OCI-M2 (cell line): Measurements from ENCODE around the gene ZNRF1.
"Not testable (repeated sequence)": the region's sequence is repeated elsewhere in the genome, so short reads cannot be mapped to it uniquely, and the experiment has no call there.

Source experiments
- DNase-seq: peaks from one replicate; lab custom pipeline; 2025; ENCODE audit not compliant: unreplicated experiment; lab: John Stamatoyannopoulos, UW

The ZNRF1 gene

GRCh38 chr16:75074920-75075687, 76.3 kb downstream of the ZNRF1 start:
- DNase-seq = no peak

GRCh38 chr16:75075688-75076268, 77.0 kb downstream of the ZNRF1 start:
- DNase-seq = no peak

GRCh38 chr16:75078886-75079285, 80.1 kb downstream of the ZNRF1 start:
- DNase-seq = no peak

DNA sequence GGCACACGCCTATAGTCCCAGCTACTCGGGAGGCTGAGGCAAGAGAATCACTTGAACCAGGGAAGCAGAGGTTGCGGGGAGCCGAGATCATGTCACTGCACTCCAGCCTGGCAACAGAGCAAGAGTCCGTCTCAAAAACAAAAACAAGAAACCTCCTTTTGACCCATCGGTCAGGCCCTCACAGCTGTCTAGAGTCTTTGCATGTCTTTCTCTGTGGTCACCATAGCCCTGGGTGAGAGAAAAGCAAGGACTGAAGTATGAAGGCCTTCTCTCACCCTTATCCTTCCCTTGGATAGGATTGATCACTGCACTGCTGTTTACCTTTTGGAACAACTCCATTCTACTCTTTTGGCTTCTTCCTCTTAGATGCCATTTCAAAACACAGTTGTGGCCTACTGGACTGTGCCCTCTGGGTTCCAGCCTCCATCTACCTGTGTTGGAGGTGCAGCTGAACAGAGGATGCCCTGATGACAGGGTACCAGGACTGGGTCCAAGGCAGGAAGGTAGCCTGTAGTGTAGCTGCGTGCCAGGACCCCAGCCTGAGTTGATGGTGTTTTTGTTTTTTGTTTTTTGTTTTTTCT, 80.6 kb downstream of the ZNRF1 start:
- DNase-seq = no peak

DNA sequence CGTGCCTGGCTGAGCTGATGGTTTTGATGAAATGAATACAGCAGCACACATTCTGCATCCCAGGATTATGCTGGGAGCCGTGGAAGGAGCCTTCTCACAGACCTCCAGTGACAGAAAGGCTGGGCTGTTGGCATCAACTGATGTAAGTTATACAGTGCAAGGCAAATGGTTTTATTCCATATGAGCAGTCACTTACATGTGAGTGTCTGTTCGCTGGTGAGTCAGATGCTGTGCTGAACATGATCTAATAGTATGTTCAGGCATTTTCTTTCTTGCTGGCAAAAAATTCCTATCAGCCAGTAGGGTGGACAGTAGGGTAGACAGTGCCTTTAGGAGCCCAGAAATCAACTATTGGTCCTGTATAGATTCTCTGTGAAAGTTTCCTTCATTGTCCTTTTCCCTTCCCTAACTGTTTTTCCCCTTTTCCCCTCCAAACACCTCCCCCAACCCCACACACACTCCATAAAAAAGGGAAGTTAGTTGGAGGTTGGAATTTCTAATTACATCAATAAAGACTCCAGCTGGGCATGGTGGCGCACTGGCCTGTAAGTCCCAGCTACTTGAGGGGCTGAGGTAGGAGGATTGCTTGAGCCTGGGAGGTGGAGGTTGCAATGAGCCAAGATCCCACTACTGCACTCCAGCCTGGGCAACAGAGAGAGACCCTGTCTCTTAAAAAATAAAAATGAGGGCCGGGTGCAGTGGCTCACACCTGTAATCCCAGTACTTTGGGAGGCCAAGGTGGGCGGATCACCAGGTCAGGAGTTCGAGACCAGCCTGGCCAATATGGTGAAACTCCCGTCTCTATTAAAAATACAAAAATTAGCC, 81.6 kb downstream of the ZNRF1 start:
- no peak for DNase-seq

DNA sequence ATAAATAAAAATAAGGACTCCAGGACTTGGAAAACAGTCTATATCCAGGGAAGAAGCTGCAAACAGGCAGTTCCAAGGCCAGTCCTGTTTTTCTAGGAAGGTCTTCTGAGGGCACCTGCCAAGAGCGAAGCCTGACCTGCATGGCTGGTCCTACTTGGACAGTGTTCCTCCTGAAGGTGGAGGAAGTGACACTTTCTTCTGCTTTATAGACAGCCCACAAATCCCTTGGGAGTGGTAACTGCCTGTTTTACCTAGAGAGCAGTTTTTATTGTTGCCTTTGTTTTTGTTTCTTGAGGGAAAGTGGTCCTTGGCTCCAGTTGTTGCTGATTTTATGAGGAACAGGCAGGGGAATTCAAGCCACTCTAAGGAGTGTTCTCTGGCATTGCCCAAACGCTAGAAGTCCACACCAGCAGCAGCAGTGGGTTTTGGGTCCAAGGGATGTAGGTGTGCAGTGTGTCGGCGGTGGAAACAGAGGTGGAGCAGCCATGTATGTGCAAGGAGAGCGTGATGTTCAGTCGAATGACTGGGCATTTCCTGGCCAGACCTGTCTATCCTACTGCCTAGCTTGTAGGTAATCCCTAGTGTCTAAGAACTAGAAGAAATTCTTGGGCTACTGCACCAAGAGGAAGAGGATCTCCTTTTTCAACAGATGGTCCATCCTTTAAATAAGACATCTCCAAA, 82.5 kb downstream of the ZNRF1 start:
- DNase-seq = no peak

GRCh38 chr16:75083813-75084212, 85.0 kb downstream of the ZNRF1 start:
- DNase-seq = no peak

GRCh38 chr16:75085556-75085955, 86.7 kb downstream of the ZNRF1 start:
- no peak for DNase-seq

- DNase-seq = no peak
Observed at GRCh38 chr16:75086281-75086680, 87.5 kb downstream of the ZNRF1 start.

DNA sequence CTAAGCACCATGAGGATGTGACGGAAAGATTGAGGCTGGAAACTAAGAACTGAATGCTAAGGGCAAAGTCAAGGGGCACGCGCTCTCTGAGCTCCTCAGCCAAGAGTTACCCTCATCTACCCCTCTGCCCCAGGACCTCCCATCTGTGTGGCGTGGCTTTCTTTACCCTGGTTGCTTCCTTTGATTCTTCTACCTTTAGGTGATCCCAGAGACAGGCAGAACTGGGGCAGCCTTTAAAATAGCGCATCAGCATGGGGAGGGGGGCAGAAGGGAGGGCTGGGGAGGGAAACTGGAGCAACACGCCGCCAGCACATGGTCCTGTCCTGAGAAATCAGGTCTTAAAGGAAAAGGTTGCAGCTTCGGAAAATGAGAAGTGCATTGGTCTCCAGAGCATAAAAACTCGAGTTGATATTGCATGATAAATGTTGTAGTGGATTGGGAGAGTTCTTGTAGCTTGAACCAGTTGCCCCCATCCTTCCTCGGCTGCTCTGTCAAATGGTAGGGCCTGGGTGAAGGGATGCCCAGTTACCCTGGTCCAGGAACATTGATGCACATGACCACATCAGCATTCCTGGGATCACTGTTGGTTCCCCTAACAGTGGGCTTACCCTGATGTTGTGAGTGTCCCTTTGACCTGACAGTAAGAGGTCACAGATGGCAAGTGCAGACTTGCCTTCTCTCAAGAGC, 88.0 kb downstream of the ZNRF1 start:
- DNase-seq = no peak

DNA sequence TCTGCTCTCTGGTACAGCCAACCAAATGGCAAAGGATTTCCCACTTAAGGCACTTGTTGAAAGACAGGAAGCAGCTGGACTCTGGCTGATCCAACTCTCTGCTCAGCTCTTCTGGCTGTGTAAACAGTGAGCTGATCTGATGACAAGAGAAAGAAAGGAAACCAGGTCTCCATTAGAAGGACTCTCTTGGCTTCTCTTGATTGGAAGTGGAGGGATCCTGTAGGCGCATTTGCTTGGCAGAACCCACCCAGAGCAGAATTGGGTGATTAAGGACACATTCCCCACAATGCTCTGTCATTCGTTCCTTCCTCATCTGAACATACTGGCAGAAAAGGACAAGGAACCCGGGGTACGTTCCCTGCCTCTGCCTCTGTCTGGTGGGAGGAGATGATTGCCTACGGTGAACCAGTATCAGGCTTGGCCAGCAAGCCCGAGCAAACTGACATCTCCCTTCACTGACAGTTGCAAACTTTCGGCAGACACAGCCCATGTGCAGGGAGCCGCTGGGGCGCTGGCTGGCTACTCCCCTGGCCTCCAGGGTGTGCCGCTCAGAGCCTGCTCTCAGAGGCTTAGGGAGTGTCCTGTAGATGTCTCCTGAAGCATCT, 88.7 kb downstream of the ZNRF1 start:
- no peak for DNase-seq

DNA sequence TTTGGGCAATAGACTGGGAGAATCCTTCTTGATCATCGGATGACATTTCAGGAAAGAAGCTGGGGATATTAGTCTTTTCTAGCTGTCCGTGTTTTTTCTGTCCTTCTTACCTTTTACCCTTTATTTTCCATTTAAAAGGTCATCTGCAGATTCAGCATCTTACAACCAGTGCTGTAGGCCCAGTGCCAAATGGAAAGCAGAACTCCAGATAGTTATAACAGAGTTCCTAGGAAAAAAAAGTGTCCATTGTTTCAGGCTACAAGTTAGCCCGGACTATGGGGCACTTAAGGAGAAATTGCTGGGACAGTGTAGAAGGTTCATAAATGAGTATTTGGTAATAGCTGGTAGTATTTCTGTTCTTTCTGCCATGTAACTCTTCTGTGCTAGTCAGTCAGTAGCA, 89.4 kb downstream of the ZNRF1 start:
- DNase-seq = no peak

DNA sequence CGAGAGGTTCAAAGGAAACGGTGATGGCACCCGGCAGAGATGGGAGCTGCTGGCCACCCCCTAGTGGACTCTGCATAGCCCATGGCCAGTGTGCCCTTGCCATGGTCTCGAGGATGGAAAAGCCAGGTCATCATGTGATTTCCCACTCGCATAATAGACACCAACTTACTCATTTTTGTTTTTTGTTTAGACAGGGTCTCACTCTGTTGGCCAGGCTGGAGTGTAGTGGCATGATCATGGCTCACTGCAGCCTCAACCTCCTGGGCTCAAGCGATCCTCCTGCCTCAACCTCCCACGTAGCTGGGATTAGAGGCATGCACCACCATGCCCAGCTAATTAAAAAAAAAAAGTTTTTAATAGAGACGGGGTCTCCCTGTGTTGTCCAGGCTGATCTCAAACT, 90.1 kb downstream of the ZNRF1 start:
- no peak for DNase-seq

- no peak for DNase-seq
Observed at GRCh38 chr16:75089486-75090202, 90.8 kb downstream of the ZNRF1 start.

DNA sequence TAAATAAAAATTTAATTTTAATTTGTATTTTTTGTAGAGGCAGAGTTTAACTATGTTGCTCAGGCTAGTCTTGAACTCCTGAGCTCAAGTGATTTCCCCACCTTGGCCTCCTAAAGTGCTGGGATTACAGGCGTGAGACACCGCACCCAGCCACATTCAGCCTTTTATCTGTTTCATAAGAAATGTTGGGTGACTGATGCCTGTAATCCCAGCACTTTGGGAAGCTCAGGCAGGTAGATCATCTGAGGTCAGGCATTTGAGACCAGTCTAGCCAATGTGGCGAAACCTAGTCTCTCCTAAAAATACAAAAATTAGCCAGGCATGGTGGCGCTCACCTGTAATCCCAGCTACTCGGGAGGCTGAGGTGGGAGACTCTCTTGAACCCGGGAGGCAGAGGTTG, 92.1 kb downstream of the ZNRF1 start:
- DNase-seq = not testable (repeated sequence)

DNA sequence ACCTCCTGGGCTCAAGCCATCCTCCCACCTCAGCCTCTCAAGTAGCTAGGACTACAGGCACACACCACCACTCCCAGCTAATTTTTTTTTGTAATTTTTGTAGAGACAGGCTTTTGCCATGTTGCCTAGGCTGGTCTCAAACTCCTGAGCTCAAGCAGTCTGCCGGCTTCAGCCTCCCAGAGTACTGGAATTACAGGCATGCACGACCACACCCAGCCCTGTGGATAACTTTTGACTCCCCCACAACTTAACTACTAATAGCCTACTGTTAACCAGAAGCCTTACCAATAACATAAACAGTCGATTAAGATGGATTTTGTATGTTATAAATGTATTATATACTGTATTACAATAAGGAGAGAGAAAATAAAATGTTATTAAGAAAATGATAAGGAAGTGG, 92.8 kb downstream of the ZNRF1 start:
- DNase-seq = not testable (repeated sequence)

DNA sequence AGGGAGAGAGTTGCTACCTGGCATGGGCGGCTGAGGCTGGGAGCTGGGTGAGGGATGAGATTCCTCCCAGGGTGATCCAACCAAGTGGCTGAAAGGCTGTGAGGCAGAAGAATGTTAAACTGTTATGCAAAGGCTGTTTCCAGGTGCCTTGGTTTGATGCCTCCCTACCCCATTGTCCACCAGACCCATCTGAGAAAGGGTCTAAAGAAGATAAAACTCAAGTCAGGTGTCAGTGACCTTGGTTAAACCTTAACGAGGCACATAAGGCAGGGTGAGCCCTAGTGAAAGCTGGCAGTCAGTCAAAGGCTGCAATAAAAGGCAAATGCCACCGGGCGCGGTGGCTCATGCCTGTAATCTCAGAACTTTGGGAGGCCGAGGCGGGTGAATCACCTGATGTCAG, 94.0 kb downstream of the ZNRF1 start:
- DNase-seq = no peak

- DNase-seq = no peak
Observed at GRCh38 chr16:75093598-75094540, 95.0 kb downstream of the ZNRF1 start.
